T-helper 17 cell (primary cell): ENCODE results near the gene MUS81. TPM values are rescaled to one million over a fixed set of nuclear protein-coding genes. Genes with fewer than 3 reads are reported as not detected.

ENCODE experiments used
- ATAC-seq: fragments of 150-1000 bp; cut with Tn5 transposase; 2 replicates; pipeline ENCODE4 v1.10.0; 2021; ENCODE audit warnings: mild to moderate bottlenecking, moderate library complexity
- DNase-seq, 3 donors: peaks; one replicate each; pipeline versions ENCODE4 v3.0.0 to v3.0.0-alpha.2; 2020 to 2021
- H3K9me3 ChIP-seq: one replicate; pipeline ENCODE4 v1.7.0; 2013; ENCODE audit warnings: low read length, mild to moderate bottlenecking; ENCODE audit not compliant: control insufficient read depth, poor library complexity, severe bottlenecking
- H3K27ac Mint-ChIP-seq: one replicate; pipeline ENCODE4 v1.8.0; 2022; ENCODE audit warnings: mild to moderate bottlenecking, moderate library complexity, mixed read lengths
- H3K27me3 Mint-ChIP-seq: one replicate; pipeline ENCODE4 v1.8.0; 2022; ENCODE audit warnings: mixed read lengths
- H3K36me3 Mint-ChIP-seq: one replicate; pipeline ENCODE4 v1.8.0; 2022; ENCODE audit warnings: low read depth, mixed read lengths
- H3K4me1 Mint-ChIP-seq: one replicate; pipeline ENCODE4 v1.8.0; 2022; ENCODE audit warnings: mild to moderate bottlenecking, mixed read lengths
- H3K4me3 Mint-ChIP-seq: one replicate; pipeline ENCODE4 v1.8.0; 2022; ENCODE audit warnings: mild to moderate bottlenecking, moderate library complexity, mixed read lengths
- total RNA-seq, 4 donors: library from RNA in 2 of 4; stranded (reverse) in 2 of 4; gene quantifications; one replicate each; pipeline ENCODE4 v1.2.3 and lab custom pipeline; 2022 to 2026

MUS81 gene
- total RNA-seq (10 to 100 TPM; 44.9 to 55.0 TPM), total RNA-seq (lab: John Stamatoyannopoulos, UW) (45.3 to 98.4 reads per million in 2 donors)

GRCh38 chr11:65860278-65861164 is at the start of gene MUS81:
TSS of gene MUS81 (plus strand) at chr11:65860433. CDS start at chr11:65860754, 321 bp downstream.
- Mint-ChIP-seq H3K27me3 (no peaks in the 10 kb centered on the region), H3K27ac (peak within 1 kb of the TSS; percentile 99), H3K36me3 (peaks cover 9% of the 10 kb centered on the region), H3K4me1 (peaks cover 45% of the 10 kb centered on the region), H3K4me3 (peak within 1 kb of the TSS; percentile 99)
- no peaks in the 10 kb centered on the region for H3K9me3 ChIP-seq
- peak; percentile 89 to 96 (median 91) for DNase-seq
- peak; percentile 48 for ATAC-seq

- Mint-ChIP-seq H3K4me1 (peaks cover 5% of the 10 kb centered on the region), H3K4me3 (no peak overlapping the region), H3K27ac (peak overlapping the region; percentile 43), H3K27me3 (peaks cover 11% of the 10 kb centered on the region), H3K36me3 (peaks cover 2% of the 10 kb centered on the region)
- DNase-seq, result no peak
- ATAC-seq, result no peak
- H3K9me3 ChIP-seq, result no peaks in the 10 kb centered on the region
Measured at GRCh38 chr11:65811764-65812475, 48.3 kb upstream of the MUS81 start.

GRCh38 chr11:65814131-65814985 is 45.9 kb upstream of the MUS81 start:
- Mint-ChIP-seq H3K4me1 (peaks cover 7% of the 10 kb centered on the region), H3K27me3 (no peaks in the 10 kb centered on the region), H3K27ac (peak overlapping the region; percentile 47), H3K4me3 (no peak overlapping the region), H3K36me3 (peaks cover 2% of the 10 kb centered on the region)
- DNase-seq, result no peak
- H3K9me3 ChIP-seq, result no peaks in the 10 kb centered on the region
- no peak for ATAC-seq

- Mint-ChIP-seq H3K36me3 (peaks cover 2% of the 10 kb centered on the region), H3K4me3 (no peak overlapping the region), H3K27ac (peak overlapping the region; percentile 47), H3K27me3 (no peaks in the 10 kb centered on the region), H3K4me1 (peaks cover 7% of the 10 kb centered on the region)
- H3K9me3 ChIP-seq, result no peaks in the 10 kb centered on the region
- DNase-seq, result no peak
- ATAC-seq, result no peak
Measured at GRCh38 chr11:65814986-65815565, 45.2 kb upstream of the MUS81 start.

GRCh38 chr11:65816696-65817095 is 43.5 kb upstream of the MUS81 start:
- H3K27me3 Mint-ChIP-seq, result no peaks in the 10 kb centered on the region
- no peak overlapping the region for H3K4me3 Mint-ChIP-seq
- no peak for ATAC-seq
- no peaks in the 10 kb centered on the region for H3K9me3 ChIP-seq
- DNase-seq, result no peak
- H3K4me1 Mint-ChIP-seq, result peaks cover 7% of the 10 kb centered on the region
- peak overlapping the region; percentile 74 for H3K27ac Mint-ChIP-seq
- H3K36me3 Mint-ChIP-seq, result peaks cover 2% of the 10 kb centered on the region

- Mint-ChIP-seq H3K27me3 (no peaks in the 10 kb centered on the region), H3K27ac (peak overlapping the region; percentile 74), H3K36me3 (peaks cover 2% of the 10 kb centered on the region), H3K4me1 (peaks cover 7% of the 10 kb centered on the region), H3K4me3 (peak overlapping the region; percentile 87)
- no peak for ATAC-seq
- no peak for DNase-seq
- H3K9me3 ChIP-seq, result no peaks in the 10 kb centered on the region
Measured at GRCh38 chr11:65817312-65817834, 42.9 kb upstream of the MUS81 start.

GRCh38 chr11:65817835-65818680 is 42.2 kb upstream of the MUS81 start:
- no peaks in the 10 kb centered on the region for H3K9me3 ChIP-seq
- Mint-ChIP-seq H3K27ac (peak overlapping the region; percentile 74), H3K36me3 (peaks cover 2% of the 10 kb centered on the region), H3K4me3 (peak overlapping the region; percentile 87), H3K4me1 (peaks cover 7% of the 10 kb centered on the region), H3K27me3 (no peaks in the 10 kb centered on the region)
- DNase-seq, result peak; percentile 90 to 98 (median 97)
- peak; percentile 95 for ATAC-seq

GRCh38 chr11:65821107-65821506 is 39.1 kb upstream of the MUS81 start:
- Mint-ChIP-seq H3K4me3 (no peak overlapping the region), H3K27ac (no peak overlapping the region), H3K36me3 (no peaks in the 10 kb centered on the region), H3K27me3 (no peaks in the 10 kb centered on the region), H3K4me1 (peaks cover 2% of the 10 kb centered on the region)
- DNase-seq (no peak), ATAC-seq (no peak)
- H3K9me3 ChIP-seq, result no peaks in the 10 kb centered on the region

GRCh38 chr11:65822776-65823528 is 37.3 kb upstream of the MUS81 start:
- H3K4me3 Mint-ChIP-seq, result no peak overlapping the region
- no peak for DNase-seq

GRCh38 chr11:65826984-65827735 is 33.1 kb upstream of the MUS81 start:
- peaks cover 4% of the 10 kb centered on the region for H3K27me3 Mint-ChIP-seq
- peaks cover 2% of the 10 kb centered on the region for H3K36me3 Mint-ChIP-seq
- DNase-seq (no peak), ATAC-seq (no peak)
- peaks cover 7% of the 10 kb centered on the region for H3K4me1 Mint-ChIP-seq
- H3K27ac Mint-ChIP-seq, result no peak overlapping the region
- H3K4me3 Mint-ChIP-seq, result no peak overlapping the region
- H3K9me3 ChIP-seq, result no peaks in the 10 kb centered on the region

More at GRCh38 chr11:65822776-65823528, 37.3 kb upstream of the MUS81 start:
- Mint-ChIP-seq H3K27ac (no peak overlapping the region), H3K4me1 (no peaks in the 10 kb centered on the region), H3K27me3 (no peaks in the 10 kb centered on the region), H3K36me3 (no peaks in the 10 kb centered on the region)
- no peak for ATAC-seq
- H3K9me3 ChIP-seq, result no peaks in the 10 kb centered on the region

- H3K4me3 Mint-ChIP-seq, result no peak overlapping the region
- H3K4me1 Mint-ChIP-seq, result peaks cover 11% of the 10 kb centered on the region
- no peak for DNase-seq
- no peak overlapping the region for H3K27ac Mint-ChIP-seq
- ATAC-seq, result no peak
- H3K9me3 ChIP-seq, result no peaks in the 10 kb centered on the region
- peaks cover 4% of the 10 kb centered on the region for H3K27me3 Mint-ChIP-seq
- H3K36me3 Mint-ChIP-seq, result peaks cover 2% of the 10 kb centered on the region
Measured at GRCh38 chr11:65829459-65829858, 30.8 kb upstream of the MUS81 start.
